ENCODE results near the gene PLD6.
A peak's percentile ranks its signal among the peaks of the same experiment; 100 is the strongest.
"Not testable (repeated sequence)": the region's sequence is repeated elsewhere in the genome, so short reads cannot be mapped to it uniquely, and the experiment has no call there.

The PLD6 gene

DNA sequence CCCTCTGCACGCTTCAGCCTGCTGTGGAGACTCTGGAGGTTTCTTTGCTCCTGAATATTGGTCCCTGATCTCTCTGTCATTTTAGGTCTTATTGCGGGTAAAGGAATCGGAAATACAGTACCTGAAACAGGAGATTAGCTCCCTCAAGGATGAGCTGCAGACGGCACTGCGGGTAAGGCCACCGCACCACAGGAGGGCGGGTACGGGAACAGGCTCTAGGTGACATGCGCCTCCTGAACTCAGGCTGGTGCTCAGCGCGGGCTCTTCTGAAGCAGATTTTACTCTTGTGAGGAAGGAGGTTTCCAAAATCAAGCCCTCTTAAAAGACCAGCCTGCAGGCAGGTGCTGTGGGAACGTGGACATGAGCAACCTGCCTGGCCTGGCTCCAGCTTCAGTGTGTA, 29.8 kb downstream of the PLD6 start:
- DNase-seq (ENCODE audit: low read depth) = no peak

DNA sequence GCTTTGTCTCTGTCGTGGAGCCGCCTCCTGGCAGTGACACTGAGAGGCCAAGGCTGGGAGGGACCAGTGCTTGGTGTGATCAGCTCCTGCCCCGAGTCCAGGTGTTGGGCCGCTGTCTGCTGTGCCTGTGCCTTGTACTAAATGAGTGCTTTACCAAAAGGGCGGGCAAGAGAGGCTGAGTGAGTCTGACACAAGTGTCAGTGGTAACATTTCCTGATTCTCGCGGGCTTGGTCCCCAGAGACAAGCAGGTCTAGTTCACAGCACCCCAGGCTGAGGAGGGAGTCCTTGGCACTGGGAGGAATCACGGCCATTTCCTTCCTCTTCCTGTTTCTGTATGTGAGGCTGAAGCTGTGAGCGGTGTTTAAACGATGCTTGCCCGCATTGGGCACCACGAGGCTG, 30.2 kb downstream of the PLD6 start:
- DNase-seq (ENCODE audit: low read depth) = no peak

DNA sequence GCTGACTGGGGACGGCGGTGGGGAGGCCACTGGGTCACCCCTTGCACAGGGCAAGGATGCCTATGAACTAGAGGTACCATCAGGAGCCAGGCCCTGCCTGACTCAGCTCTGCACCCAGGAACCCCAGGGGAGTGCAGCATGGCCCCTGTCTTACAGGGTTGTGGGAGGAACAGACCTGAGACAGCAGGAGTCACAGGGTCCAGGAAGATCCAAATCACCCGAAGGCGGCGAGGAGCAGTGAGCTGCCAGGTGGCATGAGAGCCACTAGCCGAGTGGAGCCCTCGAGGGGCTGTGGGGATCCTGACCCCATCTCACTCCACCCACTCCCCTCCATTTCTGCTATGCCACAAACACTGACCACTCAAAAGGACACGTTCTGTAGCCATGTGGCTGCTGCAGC, 30.8 kb downstream of the PLD6 start:
- no peak for DNase-seq (ENCODE audit: low read depth)

DNA sequence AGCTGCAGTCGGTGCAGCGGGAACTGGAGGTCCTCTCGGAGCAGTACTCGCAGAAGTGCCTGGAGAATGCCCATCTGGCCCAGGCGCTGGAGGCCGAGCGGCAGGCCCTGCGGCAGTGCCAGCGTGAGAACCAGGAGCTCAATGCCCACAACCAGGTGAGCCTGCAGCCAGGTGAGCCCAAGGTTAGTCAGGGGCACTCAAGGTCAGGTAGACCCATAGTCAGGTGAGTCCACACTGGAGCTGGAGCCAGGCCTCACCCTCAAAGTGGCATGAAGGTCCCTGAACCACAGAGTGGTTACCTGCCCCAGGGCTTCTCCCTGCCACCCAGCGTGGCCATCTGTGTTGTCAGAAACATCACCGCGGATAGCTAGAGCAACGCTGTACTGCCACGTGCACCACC, 32.2 kb downstream of the PLD6 start:
- no peak for DNase-seq (ENCODE audit: low read depth)

DNA sequence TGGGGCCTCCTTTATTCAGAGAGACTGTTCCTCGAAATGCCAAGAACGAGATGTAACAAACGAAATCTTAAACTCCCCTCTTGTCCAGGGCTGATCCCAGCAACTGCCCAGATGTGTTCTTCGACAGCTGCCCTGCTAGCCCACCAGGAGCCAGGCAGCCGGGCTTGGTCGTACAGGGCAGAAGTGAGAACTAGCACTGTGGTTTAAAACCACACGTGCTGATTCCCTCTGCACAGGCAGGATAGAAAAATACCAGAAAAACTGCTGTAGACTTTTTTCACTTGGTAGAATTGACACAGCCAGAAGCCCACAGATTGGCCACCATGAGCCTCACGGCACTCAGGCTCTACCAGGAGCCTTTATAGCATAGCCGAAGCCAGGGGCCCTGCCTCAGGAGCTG, 33.1 kb downstream of the PLD6 start:
- DNase-seq (ENCODE audit: low read depth) = no peak

DNA sequence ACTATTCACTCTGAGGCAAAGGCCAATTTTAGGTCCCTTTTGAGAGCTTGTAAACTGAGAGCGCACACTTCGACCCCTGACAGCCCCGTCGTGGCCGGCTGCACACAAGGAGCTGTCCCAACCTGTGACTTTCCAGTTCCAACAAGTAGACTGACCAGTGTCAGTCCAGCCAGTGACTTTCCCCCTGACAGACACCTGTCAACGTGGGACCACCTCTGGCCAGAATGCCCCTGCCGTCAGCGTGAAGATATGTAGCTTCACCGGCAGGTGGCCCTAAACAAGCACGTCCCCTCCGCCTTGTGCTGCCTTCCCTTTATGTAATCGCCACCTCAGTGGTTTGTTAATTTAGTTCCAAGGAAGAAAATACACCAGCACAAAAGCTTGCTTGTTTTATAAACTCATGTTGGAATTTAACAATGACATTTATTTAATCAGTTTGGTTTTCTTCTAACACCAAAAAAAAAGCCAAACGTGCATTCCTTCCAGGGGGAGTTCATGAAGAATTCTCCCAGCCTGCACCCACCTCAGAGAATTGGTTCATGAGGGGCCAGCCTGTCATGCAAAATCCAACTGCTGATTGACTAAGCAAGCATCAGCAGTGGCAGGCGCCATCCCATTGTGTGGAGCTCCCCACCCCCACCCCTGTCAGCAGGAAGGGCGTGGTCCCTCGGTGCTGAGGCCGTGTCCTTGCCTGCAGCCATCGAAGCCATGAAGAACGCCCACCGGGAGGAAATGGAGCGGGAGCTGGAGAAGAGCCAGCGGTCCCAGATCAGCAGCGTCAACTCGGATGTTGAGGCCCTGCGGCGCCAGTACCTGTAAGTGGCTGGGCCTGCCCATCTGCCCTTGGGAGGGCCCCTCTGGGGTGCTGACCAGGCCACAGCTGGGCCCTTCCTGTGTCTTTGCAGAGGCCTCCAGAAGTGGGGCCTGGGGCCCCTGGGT, 33.9 kb downstream of the PLD6 start:
- peak; percentile 26 for DNase-seq (ENCODE audit: low read depth)

DNA sequence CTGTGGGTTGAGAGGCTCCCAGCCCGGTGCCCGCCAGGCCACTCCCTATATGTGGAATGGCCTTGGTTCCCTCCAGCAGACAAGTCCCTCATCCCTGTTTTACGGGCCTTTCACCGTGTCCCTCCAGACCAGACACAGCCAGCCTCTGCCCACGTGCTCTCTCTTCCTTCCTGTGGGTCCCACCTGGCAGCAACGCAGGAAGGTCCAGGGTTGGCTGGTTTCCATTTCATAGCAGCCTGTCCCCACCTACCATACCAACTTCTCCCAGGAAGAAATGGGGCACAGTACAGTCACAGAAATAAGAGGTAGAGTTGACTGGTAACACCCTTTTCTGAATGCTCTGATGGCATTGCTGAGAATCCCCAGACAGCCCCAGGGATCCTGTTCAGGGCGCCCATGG, 34.9 kb downstream of the PLD6 start:
- DNase-seq (ENCODE audit: low read depth) = no peak

DNA sequence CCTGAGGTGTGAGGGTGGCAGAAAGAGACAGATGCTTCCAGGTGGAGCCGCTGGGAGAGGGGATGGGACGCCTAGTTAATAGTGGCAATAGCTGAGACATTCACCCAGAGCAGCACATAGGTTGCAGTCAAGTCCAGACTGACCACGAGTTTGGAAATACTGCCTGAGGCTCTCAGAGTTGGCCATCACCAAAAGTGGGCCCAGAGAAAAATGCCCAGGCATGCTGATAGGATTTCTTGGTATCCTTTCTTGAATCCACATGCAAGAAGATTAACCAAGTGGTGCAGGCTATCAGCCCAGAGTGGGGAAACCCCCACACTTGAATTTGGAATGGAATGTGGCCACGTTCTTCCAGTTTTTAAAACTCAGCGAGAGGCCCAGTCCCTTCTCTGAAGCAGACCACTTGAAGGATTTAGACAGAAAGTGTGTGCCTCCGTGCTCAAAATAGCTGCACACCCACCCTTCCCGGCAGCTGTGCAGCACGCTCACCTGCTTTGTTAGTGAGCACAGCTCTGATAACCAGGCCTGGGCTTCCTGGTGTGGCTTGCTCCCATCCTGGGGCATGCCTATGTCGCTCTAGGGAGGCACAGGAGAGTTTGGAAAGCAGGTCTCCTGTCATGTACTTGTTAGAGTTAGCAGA, 35.7 kb downstream of the PLD6 start:
- no peak for DNase-seq (ENCODE audit: low read depth)

DNA sequence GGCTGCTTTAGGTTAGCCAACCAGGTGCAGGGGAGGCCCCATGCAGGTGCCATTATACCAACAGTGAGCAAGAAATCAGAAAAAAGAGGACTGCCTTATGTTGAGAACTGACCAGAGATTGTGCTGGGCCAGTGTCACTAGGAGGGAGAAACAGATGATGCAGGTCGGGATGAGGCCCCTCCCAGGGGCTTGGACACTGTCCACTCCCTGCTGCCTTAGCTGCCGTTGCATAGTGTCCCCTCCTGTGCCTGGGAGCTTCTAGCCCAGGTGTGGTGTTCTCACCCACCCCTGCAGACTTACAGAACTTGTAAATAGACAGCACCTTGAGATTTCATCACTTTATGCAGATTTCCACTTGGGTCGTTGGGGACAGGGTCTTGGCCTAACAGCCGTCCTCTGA, 36.7 kb downstream of the PLD6 start:
- DNase-seq (ENCODE audit: low read depth) = no peak

DNA sequence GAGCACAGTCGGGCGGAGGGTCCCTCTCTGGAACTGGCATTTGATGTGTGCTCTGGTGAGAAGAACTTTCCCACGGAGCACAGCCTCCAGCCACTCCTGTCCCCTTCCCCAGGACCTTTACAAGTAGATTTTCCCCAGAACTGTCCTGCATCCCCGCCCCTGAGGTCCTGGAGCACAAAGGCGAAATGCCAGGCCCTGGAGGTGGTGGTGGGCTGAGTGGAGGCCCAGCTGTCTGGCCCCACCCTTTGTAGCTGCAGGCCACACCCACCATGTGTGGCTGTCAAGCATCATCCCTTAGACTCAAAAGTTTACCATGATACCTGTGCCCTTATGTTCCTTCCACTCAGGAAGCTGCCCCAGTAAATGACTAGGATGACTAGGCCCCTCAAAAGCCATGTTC, 37.7 kb downstream of the PLD6 start:
- DNase-seq (ENCODE audit: low read depth) = no peak

DNA sequence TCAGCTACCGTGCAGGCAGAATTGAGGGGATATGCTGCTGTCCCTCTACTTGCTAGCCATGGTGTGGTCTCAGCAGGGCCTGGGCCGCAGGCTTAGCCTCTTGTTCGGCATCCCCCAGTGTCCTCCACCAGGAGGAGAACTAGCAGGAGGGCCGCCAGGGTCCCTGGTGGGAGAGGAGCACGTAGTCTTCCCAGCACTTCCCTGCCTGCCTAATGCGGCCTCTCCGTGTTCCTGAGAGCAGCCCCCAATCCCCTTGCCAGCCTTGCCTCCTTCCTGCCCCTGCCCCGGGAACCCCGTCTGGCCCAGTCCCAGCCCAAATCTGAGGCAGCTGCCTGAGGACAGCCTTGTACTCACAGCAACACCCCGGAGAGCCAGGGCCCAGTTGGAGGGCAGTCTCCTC, 38.1 kb downstream of the PLD6 start:
- no peak for DNase-seq (ENCODE audit: low read depth)

DNA sequence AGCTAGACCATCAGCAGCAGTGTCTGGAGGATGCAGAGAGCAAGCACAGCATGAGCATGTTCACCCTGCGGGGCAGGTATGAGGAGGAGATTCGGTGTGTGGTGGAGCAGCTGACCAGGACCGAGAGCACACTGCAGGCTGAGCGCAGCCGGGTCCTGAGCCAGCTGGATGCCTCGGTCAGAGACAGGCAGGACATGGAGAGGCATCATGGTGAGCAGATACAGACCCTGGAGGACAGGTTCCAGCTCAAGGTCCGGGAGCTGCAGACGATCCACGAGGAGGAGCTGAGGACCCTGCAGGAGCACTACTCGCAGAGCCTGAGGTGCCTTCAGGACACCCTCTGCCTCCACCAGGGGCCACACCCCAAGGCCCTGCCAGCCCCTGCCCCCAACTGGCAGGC, 38.8 kb downstream of the PLD6 start:
- DNase-seq (ENCODE audit: low read depth) = no peak

DNA sequence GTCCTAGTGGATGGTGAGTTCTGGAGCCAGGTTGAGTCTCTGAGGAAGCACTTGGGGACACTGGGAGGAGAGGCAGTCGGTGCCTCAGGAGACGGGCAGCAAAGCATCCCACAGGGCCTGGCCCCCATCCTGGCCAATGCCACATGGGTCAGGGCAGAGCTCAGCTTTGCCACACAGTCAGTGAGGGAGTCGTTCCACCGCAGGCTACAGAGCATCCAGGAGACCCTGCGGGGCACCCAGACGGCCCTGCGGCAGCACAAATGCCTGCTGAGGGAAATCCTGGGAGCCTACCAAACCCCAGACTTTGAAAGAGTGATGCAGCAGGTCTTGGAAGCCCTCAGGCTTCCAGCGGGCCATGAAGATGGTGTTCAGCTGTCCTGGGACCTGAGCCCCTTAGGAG, 39.7 kb downstream of the PLD6 start:
- DNase-seq (ENCODE audit: low read depth) = no peak

DNA sequence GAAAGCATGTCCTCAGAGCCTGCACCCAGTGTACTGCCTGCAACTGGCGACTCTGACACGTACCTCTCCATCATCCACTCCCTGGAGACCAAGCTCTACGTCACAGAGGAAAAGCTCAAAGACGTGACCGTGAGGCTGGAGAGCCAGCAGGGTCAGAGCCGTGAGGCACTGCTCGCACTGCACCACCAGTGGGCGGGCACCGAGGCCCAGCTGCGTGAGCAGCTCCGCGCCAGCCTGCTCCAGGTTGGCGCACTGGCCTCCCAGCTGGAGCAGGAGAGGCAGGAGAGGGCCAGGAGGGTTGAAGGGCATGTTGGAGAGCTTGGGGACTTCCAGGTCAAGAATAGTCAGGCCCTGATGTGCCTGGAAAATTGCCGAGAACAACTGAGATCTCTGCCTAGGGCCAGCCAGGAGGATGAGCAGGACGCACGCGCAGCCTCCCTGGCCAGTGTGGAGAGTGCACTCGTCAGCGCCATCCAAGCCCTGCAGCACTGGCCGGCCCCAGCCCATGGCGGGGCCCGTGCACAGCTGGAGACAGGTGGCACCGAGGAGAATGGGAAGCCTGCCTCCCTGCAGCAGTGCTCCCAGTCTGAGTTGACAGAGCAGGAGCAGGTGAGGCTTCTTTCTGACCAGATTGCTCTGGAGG, 40.3 kb downstream of the PLD6 start:
- no peak for DNase-seq (ENCODE audit: low read depth)

DNA sequence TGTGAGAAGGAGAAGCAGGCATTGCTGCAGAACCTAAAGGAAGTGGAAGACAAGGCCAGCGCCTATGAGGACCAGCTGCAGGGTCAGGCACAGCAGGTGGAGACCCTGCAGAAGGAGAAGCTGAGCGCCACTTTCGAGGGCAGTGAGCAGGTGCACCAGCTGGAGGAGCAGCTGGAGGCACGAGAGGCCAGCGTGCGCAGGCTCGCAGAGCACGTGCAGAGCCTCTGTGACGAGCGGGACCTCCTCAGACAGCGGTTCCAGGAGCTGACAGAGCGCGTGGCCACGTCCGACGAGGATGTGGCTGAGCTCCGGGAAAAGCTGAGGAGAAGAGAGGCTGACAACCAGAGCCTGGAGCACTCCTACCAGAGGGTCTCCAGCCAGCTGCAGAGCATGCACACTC, 41.5 kb downstream of the PLD6 start:
- DNase-seq (ENCODE audit: low read depth) = no peak

DNA sequence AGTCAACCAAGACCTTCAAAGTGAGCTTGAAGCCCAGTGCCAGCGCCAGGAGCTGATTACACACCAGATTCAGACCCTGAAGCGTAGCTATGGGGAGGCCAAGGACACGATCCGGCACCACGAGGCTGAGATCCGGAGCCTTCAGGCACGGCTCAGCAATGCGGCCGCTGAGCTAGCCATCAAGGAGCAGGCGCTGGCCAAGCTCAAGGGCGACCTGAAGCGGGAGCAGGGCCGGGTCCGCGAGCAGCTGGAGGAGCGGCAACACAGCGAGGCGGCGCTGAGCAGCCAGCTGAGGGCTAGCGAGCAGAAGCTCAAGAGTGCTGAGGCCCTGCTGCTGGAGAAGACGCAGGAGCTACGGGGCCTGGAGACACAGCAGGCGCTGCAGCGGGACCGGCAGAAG, 42.0 kb downstream of the PLD6 start:
- no peak for DNase-seq (ENCODE audit: low read depth)

DNA sequence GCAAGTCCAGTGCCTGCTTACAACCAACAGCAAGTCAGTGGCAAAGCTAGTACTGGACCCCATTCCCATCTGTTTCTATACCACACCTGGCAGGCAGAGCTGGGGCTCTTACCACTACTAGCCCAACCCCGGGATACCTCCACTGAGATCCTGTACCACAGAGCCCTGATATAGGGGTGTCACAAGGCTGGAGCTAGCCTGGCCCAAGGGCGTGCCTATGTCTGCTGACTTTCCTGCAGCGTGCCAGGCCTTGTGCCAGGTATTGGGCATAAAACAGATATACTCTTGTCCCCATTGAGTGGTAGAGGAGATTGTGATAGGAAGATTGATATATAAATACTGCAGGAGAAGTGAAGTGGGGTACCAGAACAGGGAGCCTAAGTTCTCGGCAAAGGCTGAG, 44.4 kb downstream of the PLD6 start:
- DNase-seq (ENCODE audit: low read depth) = no peak

DNA sequence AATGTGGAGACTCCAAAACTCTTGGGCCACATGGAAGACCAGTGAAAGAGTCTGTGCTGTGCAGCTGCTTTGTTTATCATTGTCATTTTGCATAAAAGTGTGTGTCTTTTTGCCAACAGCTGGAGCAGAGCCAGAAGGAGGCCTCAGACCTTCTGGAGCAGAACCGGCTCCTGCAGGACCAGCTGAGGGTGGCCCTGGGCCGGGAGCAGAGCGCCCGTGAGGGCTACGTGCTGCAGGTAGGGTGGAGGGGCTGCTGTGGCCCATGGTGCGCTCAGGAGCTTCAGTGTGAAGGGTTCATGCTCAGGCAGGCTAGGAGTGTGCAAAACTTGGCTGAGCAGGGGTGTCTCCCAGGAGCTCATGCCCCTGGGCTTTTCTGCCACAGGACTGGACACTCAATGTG, 45.0 kb downstream of the PLD6 start:
- DNase-seq (ENCODE audit: low read depth) = no peak

DNA sequence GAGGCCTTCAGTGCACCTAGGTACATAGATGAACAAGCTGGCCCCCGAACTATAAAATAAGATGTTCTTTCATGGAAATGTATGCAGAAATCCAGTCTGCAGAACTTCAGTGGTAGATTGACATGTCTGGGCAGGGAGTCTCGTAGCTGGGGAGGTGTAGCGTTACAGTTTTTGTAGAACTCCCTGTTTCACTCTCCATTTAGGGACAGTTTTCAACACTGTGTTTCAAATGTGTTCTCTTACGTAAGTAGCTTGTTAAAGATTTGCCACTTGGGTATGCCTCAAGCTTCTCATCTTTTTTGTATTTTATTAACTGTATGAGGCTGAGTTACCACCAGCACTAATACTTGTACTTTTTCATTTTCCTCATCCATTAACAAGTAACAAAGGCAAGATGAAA, 46.6 kb downstream of the PLD6 start:
- DNase-seq (ENCODE audit: low read depth) = no peak

DNA sequence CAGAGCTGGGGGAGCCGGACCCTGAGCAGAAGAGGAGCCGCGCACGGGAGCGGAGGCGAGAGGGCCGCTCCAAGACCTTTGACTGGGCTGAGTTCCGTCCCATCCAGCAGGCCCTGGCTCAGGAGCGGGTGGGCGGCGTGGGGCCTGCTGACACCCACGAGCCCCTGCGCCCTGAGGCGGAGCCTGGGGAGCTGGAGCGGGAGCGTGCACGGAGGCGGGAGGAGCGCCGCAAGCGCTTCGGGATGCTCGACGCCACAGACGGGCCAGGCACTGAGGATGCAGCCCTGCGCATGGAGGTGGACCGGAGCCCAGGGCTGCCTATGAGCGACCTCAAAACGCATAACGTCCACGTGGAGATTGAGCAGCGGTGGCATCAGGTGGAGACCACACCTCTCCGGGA, 47.6 kb downstream of the PLD6 start:
- DNase-seq (ENCODE audit: low read depth) = not testable (repeated sequence)

DNA sequence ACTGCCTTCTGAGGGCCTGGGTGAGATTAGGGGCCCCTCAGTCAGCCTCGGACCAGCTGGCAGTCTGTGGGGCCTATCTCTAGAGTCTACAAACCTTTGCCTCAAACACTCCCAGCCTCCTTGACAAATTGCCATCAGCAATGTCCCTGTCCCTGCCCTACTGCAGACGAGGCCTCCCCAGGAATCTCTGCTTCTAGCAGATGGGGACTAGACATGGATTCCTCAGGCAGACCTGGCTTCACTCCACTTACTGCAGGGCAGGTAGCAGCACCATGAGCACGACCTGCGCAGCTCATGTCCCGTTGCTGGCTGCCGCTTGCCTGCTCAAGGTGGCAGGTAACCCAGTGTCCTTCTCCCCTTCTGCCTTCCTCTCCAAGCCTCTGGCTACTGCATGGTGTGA, 49.1 kb downstream of the PLD6 start:
- DNase-seq (ENCODE audit: low read depth) = no peak

DNA sequence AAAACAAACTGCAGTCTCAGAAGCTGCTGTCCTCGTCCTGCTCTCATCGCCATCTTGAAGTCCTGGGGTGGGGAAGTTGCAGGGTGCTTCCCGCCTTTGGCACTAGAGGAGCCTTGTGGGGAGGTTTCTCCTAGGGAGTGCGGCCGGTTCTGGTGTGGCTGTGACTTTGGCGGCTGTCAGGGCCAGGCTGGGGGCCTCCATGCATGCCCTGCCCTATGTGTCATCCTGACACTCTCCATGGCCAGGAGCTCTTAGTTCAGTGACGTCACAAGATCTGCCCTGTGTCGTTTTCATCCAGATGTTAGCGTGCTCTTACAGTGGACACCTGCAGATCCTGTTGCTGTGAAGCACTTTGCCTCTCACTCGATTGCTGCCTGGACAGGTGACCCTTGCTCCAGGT, 49.6 kb downstream of the PLD6 start:
- no peak for DNase-seq (ENCODE audit: low read depth)

DNA sequence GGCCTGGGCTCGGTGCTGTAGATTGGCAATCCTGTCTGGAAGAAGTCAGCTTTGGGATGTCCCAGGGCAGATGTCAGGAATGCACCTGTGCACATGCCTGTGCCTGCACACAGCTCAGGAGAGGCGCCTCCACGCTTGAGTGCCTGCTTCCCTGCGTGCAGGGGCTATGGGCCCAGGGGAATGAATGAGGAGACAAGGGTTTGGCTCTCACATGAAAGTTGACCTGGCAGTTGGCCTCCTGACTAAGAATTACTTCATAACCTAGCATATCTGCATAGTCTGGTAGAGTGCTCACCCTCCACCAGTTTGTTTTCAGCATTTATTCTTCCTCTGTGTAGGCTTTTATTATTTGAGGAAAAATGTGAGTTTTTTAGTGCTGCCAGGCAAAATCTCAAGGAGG, 50.0 kb downstream of the PLD6 start:
- DNase-seq (ENCODE audit: low read depth) = no peak
